C4-2B (cell line): ENCODE measurements around the gene CC2D2B.

Source experiments
- H3K27ac ChIP-seq: fragments of 450-650 bp; 2 replicates; pipeline ENCODE4 v1.5.1; 2017
- ZFX ChIP-seq: fragments of 450-650 bp; IDR thresholded peaks from 2 replicates; pipeline ENCODE4 v1.6.1; 2017
- TF ChIP-seq, protein P1 (sequence below): fragments of 450-650 bp; conservative IDR thresholded peaks from 2 replicates; pipeline ENCODE4 v1.5.1; 2017; ENCODE audit warnings: mild to moderate bottlenecking

Gene CC2D2B

GRCh38 chr10:96034625-96035024 lies 126.8 kb downstream of the CC2D2B start:
- TF ChIP-seq ZFX, result no peak
- H3K27ac ChIP-seq, result no peak overlapping the region

DNA sequence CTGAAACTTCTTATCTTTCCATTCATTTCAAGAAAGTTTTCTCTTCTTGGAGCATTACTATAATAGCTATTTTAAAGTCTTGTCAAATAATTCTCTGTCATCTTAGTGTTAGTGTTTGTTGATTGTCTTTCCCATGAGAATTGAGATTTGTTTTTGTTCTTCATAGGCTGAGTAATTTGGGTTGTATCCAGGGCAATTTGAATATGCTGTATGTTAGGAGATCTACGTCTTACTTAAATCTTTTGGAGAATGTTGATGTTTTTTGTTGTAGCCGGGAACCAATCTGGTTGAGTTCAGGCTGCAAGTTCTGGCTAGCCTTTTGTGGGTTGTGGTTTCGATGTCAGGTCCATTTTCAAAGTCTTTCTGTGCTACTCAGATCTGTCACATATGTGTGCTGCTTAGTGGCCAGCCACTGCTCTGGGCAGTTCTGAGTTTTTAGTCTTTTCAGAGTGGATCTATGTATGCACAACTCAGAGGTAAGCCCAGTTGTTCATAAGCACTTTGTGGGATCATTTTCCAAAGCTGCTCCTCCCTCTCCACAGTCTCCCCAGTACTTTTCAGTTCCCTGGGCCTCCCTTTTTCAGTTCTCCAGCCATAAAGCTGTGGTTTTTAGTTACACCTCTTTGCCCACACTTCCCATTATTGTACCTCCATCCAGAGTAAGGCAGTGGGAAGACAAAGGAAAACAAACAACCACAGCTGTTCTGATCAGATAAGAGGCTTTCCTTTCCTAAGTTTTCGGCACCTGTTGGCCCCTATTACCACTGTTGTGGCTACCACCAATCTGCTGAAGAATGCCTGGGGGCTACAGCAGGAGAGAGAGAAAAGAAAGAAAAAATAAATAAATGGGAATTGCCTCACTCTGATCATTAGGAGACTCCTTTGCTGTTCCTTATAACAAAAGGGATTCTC lies 131.0 kb downstream of the CC2D2B start:
- TF ChIP-seq, protein P1, sequence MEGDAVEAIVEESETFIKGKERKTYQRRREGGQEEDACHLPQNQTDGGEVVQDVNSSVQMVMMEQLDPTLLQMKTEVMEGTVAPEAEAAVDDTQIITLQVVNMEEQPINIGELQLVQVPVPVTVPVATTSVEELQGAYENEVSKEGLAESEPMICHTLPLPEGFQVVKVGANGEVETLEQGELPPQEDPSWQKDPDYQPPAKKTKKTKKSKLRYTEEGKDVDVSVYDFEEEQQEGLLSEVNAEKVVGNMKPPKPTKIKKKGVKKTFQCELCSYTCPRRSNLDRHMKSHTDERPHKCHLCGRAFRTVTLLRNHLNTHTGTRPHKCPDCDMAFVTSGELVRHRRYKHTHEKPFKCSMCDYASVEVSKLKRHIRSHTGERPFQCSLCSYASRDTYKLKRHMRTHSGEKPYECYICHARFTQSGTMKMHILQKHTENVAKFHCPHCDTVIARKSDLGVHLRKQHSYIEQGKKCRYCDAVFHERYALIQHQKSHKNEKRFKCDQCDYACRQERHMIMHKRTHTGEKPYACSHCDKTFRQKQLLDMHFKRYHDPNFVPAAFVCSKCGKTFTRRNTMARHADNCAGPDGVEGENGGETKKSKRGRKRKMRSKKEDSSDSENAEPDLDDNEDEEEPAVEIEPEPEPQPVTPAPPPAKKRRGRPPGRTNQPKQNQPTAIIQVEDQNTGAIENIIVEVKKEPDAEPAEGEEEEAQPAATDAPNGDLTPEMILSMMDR, result no peak
- no peak for TF ChIP-seq ZFX

DNA sequence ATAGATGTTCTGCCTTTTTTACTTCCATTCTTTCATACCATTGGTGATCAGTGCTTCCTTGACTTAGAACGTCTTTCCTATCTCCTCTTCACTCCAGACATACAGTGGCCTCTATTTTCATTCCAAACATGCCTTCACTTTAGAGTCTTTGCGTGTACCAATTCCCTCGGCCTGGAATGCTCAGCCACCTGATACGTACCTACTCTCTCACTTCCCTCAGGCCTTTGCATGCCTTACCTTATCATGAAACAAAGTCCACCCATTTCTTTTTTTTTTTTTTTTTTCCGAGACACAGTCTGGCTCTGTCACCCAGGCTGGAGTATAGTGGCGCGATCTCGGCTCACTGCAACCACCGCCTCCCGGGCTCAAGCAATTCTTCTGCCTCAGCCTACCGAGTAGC lies 133.4 kb downstream of the CC2D2B start:
- TF ChIP-seq, protein P1, result no peak
- no peak for TF ChIP-seq ZFX
- no peak overlapping the region for H3K27ac ChIP-seq

More for the DNA sequence above, 131.0 kb downstream of the CC2D2B start:
- H3K27ac ChIP-seq, result no peak overlapping the region

- no peak within 1 kb of the TSS for H3K27ac ChIP-seq
- TF ChIP-seq, protein P1, result no peak
- TF ChIP-seq ZFX, result no peak
Measured at GRCh38 chr10:96043033-96043892, 135.5 kb downstream of the CC2D2B start, which contains the start of gene CCNJ. TSS of gene CCNJ (plus strand) at chr10:96043583. CDS start at chr10:96044394, 811 bp downstream.

DNA sequence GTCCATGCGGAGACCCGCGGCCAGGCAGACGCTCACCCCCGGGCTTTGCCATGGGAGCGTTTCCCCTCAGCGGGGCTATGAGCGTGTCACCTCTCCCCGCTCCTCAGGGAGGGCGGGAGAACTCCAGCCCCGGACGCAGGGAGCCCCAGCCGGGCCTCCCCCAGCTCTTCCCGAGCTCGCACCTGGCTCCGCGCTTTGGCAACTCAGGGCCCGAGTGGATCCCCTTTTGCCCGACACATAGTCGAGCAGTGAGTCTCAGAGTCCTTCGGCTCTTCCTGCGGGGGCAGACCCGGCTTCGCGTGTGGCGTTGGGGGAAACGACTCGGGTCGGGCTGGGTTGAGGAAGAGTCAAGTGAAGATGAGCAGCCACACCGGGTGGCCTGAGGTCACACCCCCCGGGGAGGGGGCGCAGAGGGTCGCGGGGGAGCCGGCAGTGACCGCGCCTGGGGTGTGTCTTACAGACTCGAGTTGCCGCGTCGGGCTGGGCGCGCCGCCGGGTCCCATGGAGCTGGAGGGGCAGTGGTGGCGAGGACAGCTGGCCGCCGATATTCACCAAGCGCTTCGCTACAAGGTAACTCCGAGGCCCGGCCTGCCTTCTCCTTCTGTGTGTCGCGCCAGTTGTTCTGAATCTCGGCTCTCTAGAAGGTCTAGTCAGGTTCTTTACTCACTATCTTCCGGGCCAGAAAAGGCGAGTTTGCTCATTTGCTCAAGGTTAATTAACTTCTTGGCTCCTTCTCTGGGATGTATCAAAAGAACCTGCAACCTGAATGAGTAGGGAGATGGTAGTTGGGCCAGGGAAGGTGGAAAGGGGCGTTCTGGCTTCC lies 136.3 kb downstream of the CC2D2B start:
- no peak overlapping the region for H3K27ac ChIP-seq
- TF ChIP-seq, protein P1, result no peak
- no peak for TF ChIP-seq ZFX

DNA sequence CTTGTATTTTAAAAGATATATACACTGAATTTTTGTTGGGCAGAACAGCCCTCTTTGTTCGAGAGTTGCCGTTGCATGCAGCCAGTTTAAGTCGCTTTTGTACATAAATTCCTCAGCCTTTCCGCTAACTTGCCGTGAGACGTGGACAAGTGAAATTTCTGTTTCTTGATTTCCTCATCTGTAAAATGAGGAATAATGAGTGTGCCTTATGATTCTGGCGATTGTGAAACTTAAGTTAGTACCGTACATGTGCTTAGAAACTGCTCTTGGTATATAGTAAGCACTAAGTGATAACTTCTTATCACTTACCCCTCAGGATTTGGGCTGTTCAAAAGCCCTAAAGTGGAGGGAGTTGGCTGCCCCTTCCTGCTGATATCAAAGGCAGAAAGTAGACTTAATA lies 137.0 kb downstream of the CC2D2B start:
- TF ChIP-seq ZFX, result no peak
- TF ChIP-seq, protein P1, result no peak
- H3K27ac ChIP-seq, result no peak overlapping the region

DNA sequence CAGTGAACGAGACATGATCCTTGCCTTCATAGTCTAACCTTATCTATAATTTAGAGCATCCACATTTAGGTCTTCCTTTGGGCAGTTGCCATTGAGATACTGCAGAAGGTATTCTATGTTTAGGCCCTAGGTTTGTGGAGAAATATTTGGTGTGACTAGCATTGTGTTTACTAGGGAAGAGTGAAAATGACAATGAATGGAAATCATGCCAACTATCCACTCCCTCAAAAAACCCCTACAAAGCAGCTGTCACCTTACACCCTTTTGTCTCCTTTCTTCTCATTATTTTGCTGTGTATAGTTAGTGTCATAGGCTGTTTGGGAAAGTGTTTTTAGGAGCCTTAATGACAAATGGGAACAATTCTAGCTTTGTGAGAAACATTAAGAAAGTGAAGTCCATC lies 138.8 kb downstream of the CC2D2B start:
- TF ChIP-seq, protein P1, result no peak
- no peak for TF ChIP-seq ZFX
- no peak overlapping the region for H3K27ac ChIP-seq
